NCI-H2196 (cell line): ENCODE measurements around the gene APOB.

Source experiments
- DNase-seq: peaks from one replicate; lab custom pipeline; 2025; ENCODE audit not compliant: unreplicated experiment; lab: John Stamatoyannopoulos, UW

The APOB gene

GRCh38 chr2:20953146-20953824 lies 90.6 kb downstream of the APOB start:
- no peak for DNase-seq
